ENCODE measurements around the gene RHOXF1.
"Not testable (repeated sequence)": the region's sequence is repeated elsewhere in the genome, so short reads cannot be mapped to it uniquely, and the experiment has no call there.

DNA sequence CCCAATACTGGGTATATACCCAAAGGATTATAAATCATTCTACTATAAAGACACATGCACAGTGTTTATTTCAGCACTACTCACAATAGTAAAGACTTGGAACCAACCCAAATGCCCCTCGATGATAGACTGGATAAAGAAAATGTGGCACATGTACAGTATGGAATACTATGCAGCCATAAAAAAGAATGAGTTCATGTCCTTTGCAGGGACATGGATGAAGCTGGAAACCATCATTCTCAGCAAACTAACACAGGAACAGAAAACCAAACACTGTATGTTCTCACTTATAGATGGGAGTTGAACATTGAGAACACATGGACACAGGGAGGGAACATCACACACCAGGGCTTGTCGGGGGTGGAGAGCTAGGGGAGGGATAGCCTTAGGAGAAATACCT, 11.0 kb downstream of the RHOXF1 start:
- not testable (repeated sequence) for TF ChIP-seq POLR2AphosphoS5 (IDR thresholded peaks at IDR 0.05; ENCODE audit: insufficient read depth in 1 of 2, low read depth in 1 of 2); CTCF (IDR thresholded peaks at IDR 0.05); POLR2A (IDR thresholded peaks at IDR 0.05)

Data from vagina (tissue), 2 donors.